HG03354 (cell line): ENCODE results near the gene WDR64.

Experiments
- ATAC-seq: cut with Tn5 transposase; IDR thresholded peaks from one replicate; pipeline ENCODE4 v1.9.1; 2021; ENCODE audit warnings: mild to moderate bottlenecking; ENCODE audit not compliant: unreplicated experiment, poor library complexity, severe bottlenecking

WDR64 gene

DNA sequence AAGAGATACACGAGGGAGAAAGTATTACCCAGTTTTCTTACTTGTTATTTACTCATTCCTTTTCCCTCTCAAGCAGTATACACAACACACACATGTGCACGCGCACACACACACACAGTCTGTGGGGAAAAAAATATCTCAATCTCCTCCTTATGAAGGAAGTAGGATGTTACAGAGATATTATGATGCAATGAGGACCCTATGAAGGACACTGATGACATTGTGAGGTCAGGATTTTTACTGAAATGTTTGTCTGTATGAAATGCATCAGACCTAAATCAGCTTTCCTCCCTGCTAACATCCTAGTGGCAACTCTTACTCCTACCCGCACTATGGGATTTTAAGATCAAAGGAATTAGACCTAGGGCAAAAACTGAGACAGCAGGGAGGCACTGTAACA lies at the start of gene WDR64:
Gene WDR64, plus strand, starts transcription at position 270 of the 400 bp plus-strand sequence. CDS start 204 bp downstream, outside the sequence.
- no peak for ATAC-seq

DNA sequence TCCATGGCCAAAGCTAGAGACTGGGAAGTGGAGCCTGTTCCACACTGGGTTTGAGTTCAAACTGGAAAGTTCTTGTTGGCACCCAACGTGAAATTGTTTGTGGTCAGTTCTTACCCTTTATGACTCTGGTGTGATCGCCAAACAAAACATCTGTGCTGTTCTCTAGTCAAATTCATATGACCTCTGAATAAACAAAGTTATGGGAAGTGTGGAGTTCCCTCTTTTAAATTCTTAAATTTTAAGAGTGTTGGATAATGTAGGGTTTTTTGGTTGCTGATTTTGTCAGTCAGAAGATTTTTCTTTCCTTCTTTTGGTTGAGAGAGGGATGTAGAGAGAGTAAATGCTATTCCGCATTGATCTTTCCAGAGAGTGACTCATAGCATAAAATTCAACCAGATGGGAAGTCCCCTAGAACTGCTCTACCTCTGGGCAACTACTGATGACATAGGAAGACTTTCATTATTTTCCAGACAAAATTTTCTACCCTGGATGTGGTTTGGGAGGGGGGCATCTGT lies 48.3 kb upstream of the WDR64 start:
- ATAC-seq = no peak

DNA sequence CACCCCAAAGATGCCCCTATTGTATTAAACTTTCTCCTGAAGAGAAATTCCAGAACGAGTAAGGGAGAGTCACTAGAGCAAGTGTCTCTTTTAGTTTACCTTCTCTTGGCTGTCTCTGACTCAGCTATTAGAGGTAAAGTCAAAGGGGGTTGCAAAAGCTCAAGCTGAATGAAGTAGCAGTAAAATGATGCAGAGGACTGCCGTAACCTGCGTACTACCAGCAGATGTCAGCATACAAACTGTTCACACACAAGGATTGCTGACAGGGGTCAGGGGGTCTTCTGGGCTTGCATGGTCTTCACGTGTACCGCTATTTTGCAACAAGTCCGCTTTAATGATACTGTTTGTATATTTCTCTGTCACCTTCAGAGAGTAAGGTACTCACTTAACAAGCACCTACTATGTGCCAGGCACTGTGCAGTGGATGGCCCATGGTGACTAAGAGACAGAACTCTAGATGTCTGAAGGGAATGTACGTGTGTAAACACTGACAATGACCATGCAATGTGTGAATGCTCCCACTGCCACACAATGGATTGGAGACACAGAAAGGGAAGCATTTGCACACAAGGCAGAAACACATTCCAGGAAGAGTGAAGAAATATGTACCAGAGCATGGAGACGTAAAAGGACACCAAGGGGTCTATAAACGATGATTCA lies 46.8 kb upstream of the WDR64 start:
- no peak for ATAC-seq

DNA sequence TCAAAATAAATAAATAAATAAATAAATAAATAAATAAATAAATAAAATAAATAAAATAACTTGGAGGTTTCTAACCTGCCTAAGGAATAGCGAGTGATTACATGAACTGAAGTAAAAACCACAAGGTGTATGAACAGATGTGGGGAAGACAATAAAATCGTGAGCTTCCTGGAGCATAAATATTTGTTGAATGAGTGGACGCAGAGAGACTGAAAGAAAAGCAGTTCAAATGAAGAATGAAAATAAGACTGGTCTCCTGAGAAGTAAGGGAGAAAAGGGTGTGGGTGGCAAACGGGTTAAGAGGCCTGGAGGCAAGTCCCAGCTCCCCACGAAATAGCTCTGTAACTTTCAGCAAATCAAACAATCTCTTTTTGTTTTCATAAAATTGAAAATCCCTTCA lies 45.5 kb upstream of the WDR64 start:
- no peak for ATAC-seq

DNA sequence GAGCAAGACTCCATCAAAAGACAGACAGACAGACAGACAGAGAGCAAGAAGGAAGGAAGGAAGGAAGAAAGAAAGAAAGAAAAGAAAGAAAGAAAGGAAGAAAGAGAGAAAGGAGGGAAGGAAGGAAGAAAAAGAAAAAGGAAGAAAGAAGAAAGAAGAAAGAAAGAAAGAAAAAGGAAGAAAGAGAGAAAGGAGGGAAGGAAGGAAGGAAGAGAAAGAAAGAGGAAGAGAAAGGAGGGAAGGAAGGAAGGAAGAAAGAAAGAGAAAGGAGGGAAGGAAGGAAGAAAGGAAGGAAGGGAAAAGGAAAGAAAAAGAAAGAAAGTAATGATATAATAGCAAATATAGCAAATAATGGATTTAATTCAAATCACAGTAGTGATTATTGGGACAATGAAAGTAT lies 44.6 kb upstream of the WDR64 start:
- ATAC-seq = no peak

DNA sequence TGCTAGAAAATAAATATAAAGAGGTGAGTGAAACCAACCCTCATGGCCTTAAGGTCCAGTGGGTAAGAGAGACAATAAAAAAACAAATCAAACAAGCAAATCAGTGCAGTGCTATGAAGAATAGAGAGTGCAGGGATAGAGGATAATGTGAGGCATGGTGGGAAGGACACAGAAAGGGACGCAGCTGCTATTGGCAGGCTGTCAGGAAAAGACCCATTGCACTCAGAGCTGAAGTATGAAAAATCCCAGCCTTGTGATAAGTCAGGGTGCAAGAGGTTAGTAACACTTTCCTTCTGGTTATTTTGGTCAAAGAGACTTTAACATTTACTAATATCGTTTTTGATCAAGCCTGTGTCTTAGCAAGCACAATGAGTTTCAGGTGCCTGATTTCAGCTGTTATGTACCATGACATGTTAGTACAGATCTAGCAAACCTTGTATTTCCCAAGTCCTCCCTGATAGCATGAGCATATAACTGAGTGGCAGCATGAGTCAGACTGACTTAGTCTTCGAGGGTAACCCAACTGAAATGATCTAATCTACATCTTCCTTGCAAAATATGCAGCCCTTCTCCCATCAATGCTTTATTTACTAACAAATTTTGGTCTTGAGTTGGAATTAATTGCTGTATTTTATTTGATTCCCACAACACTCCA lies 43.6 kb upstream of the WDR64 start:
- no peak for ATAC-seq

DNA sequence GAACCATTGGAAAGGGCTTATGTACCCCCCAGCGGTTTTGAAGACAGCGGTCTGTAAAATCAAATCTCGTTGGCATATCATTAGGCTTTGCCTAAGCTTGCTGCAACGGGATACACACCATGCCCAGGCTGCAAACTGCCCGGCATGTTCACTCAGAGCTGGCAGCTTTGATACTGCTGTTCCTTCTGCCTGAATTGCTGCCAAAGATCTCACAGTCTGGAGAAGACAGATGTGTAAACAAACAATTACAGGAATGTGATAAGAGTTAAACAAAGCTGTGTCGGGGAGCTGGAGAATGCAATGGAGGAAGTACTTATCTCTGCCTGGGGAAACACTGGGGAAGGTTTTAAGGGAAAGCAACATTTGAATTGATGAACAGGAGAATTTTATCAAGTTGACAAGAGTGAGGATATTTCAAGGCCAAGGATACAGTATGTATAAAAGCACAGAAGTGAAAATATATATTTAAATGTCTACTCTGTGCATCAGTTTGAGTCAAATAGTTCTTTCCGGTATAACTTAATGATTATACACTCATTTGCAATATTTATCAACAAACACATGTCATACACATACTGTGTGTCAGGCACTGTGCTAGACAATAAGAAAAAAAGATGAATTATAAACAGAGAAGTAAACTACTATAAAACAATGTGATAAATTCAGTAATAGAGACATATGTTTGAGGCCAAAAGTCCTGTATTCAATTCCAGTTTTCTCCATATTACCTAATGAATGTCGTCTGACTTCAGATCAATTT lies 41.8 kb upstream of the WDR64 start:
- no peak for ATAC-seq

DNA sequence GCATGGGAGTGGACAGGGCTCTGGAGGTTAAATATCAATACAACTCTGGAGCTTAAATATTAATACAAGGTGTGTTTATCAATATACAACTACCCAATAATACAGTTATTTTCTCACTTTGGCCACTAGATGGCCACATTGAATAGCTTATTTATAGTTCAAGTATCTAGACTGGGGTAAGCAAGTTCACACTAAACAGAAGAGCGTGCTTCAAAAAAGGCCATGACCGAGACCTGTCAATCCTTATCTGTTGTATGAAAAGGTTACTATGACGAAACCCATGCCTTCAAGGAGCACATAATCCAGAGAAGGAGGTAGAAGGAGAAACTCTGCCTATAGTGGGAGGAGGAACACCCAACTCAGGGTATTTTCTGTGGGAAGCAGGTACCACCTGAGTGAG lies 41.0 kb upstream of the WDR64 start:
- ATAC-seq = peak; percentile 96

DNA sequence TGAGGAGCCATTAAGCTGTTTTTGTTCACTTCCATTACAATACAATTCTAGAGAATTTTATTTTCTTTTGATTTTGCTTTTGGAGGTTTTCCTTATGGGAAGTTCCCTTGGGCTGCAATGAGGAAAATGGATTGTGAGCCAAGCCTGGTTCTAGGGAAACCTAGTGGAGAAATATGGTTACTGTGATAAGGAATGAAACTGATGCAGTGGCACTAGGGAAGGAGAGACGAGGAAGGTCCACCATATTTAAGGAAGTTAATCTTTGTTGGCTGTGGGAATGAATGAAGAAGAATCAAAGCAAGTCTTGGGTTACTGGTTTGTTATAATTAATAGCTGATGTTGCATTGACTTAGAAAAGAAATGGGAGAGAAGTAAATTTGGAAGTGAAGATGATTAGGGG lies 40.3 kb upstream of the WDR64 start:
- ATAC-seq = no peak

DNA sequence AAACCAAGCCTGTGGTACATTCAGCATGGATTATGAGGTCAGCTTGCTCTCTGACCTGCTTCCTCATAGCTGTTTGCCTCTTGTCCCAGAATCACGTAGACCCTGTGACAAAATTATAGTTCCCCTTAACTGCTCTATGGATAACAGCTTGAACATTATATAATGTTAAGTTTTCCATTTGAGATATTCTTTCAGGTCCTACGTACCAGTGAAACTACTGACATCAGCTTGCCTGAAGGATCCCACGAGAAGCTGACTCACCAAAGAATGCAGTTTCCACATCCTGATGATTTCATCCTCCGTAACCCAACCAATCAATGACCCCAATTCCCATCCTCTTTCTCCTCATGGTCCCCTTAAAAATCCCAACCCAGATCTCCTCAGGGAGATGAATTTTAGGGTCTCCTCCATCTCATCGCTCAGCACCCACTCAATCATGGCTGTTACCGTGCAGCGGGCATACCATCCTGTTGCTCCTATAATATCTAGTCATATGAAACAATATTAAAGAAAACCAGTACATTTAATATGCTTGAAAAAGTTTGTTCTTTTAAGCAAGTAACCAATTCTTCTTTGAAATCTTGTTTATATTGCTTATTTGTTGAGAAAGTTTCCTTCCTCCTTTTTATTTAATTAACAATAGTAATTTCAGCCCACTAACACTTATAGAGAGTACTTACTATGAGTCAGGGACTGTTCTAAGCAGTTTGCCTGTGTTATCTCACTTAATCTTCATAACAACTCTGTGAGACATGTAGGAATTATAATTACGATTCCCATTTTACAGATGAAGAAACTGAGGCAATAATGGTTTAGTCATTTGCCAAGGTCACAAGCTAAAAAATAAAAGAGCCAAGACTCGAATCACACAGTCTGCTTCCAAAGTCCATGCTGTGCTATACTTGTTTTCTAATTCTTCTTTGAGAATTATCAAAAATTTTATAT lies 39.3 kb upstream of the WDR64 start:
- ATAC-seq = no peak

DNA sequence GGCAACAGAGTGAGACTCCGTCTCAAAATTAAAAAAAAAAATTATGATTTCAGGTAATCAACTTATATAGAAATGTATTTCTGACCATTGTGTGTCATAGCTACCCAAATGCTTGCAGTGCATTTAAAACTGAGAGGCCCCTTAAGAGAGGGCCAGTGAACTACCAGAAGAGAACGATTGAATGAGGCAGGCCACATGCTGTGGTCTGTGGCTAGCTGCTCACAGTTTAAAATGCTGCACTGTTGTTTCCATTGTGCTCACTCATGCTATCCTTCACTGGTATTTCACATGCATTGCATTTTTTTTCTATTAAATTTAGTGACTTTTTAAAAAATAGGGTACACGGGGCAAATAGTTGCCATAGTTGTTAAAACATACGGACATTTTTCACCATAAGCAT lies 37.9 kb upstream of the WDR64 start:
- no peak for ATAC-seq

DNA sequence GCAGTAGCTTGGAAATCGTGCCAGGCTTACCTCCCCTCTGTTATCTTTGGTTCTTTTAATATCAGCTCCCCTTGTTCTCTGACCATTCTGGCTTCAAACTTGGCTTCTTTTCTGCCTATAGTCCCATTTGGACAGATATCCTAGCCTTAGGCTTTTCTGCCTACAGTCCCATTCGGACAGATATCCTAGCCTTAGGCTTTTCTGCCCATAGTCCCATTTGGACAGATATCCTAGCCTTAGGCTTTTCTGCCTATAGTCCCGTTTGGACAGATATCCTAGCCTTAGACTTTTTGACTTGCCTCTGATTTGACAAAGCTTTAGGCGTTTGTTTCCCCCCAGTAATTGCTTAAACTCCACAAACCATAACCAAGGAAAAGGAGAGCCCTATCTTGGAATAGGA lies 37.5 kb upstream of the WDR64 start:
- ATAC-seq = no peak

DNA sequence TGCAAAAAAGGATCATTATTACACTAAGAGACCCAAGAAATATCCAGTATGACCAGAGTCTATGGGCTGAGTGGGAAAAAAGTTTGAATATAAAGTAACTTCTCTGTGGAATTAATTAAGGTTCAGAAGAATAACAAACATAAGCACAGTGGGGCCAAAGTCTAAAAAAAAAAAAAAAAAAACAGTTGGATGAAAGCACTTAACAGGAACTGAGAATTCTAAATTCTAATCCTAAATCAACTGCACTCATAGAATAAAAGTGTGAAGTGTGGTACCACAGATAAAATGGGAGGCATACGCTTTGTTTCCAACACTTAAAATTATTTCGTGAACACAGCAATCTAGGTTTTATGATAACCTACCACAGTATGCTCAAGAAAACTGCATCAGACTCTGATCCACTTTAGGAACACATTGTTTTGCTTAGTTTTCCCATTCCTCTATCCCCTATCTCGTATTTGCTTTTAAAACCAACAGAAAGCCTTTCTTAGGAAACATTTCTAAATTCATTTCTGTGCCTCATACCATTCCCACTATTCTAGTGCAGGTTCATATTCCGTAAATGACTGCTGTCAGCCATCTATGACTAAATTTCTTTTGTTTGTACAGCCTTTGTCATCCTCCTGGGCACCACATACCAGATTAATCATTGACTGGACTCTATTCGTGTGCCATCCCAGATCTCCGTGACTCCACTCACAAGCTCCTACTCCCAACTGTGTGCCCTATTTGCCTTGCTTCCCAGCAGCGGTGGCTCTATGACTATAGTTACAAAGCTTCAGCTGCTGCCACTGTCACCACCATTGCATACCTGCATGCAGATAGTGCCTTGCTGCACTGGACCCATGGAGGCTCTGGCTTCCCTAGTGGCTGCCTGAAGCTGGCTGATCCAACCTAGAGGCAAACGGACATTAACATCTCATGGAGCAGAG lies 36.8 kb upstream of the WDR64 start:
- no peak for ATAC-seq

DNA sequence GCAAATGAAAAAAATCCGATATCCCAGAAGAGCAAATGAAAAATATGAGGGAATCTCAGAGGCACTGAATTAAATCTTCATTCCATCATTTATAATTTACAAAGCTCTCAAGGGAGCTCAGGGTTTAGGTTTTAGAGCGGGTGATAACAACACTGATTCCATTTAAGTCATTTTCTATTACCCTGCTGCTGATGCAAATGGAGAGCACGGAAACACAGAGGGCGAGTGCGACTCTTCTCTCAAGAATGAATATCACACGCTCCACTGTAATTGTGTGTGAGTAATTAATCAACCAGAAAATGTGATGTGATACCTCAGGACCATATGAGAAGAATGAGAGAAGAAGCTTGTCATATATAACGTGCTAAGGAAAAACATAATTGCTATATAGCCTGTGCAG lies 34.7 kb upstream of the WDR64 start:
- no peak for ATAC-seq

DNA sequence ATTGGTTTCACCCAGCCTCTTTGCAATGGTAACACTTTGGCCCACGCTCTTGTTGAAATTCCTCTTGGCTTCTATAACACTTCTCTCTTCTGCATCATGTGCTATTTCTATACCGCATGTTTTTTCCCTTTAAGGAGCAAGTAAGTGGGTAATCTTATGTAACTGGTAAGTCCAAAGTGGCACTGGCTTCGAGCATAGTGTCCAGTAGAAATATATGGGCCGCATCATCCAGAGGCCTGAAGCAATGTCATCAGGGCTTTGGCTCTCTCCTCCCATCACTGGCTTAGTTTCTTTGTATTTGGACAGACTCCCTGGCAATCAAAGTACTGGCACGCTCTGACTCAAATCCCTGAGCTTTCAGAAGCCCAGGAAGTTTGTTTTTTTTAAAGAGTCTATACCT lies 29.4 kb upstream of the WDR64 start:
- no peak for ATAC-seq

DNA sequence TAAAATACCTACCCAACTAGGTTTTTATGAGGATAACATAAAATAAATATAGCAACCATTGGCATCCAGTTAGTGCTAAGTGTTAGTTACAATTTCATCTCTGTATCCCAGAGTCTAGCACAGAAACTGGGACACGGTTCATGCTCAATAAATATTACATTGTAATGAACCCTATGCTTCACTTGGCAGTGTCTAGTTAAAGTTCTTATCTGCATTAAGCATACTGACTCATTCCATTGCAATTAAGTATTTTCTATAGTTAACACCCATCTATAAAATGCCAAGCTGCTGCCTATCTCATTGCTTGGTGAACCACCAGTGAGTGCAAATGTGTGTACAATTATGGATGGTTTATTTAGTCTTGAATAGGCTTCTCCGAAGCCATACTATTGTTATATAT lies 27.1 kb upstream of the WDR64 start:
- ATAC-seq = no peak

DNA sequence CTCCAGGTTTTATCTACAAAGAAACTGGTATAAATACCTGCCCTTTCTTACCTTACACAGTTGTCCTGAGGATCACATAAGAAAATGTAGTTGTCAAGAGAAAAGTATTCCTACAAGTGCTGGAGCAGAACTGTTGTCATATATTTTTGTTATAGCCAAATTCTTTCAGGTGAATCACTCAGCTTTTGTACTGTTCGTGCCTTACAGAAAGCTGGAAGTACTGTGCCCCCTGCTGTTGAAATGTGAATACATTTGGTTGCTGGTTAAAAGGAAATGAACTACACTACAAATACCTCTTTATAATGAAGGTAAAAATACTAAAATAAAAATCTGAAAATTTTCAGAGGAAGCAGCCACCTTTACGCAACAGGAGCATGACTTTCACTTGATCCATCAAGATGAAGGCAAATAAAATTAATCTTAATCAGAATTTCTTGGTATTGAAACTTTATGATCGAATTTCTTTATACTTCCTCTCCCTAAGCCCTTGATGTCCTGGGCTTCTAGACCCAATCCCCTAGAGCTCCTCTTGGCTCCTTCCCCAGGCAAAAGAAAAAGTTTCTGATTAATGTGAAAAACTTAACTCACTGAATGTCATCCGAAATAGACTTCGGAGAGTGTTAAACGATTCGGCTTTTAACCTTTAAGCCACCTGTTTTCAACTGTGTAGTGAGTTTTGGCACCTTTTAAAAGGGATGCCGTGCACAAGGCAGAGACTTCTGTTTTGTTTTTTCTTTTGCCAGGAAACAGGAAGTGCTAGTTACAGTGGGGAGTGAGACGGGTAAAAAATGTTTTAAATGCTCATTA lies 24.4 kb upstream of the WDR64 start:
- peak; percentile 92 for ATAC-seq

DNA sequence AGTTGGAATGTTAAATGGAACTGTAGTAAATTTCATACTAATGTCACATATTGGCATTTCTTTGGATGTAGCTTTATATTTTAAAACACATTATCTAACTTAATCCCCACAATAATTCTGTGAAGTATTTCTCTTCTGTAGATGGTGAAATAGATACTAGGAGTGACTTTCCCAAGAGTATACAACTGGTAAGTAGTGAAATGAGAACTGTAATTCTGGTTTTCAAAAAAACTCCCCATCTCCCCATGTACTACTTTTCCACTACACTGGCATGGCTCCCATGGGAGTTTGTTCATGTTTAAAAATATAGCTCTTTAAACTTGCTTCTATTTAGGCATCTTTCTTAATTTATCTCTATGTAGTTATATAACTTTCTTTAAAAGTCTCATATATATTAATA lies 22.1 kb upstream of the WDR64 start:
- ATAC-seq = no peak
